LNCAP (cell line): ENCODE measurements around the gene ZSWIM4.

Source experiments
- CTCF ChIP-seq: fragments of 450-650 bp; IDR thresholded peaks from 2 replicates; pipeline ENCODE4 v1.5.1; 2017; ENCODE audit warnings: mild to moderate bottlenecking

ZSWIM4 gene

GRCh38 chr19:13808856-13809255 lies 13.6 kb downstream of the ZSWIM4 start:
- TF ChIP-seq CTCF, result no peak

DNA sequence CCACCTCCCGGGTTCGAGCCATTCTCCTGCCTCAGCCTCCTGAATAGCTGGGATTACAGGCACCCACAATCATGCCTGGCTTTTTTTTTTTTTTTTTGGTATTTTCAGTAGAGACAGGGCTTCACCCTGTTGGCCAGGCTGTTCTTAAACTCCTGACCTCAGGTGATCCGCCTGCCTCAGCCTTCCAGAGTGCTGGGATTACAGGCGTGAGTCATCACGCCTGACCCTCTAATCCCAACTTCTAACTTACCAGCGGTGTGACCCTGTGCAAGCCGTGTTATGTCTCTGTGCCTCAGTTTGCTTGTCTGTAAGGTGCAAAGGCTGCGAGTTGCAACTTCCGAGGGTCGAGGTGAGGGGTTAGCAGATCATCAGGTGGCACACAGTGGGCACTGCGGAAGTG lies 17.3 kb downstream of the ZSWIM4 start:
- no peak for TF ChIP-seq CTCF

GRCh38 chr19:13813147-13813546 lies 17.9 kb downstream of the ZSWIM4 start:
- no peak for TF ChIP-seq CTCF

GRCh38 chr19:13814550-13814949 lies 19.3 kb downstream of the ZSWIM4 start:
- TF ChIP-seq CTCF, result no peak

- TF ChIP-seq CTCF, result no peak
Measured at GRCh38 chr19:13817018-13817614, 21.9 kb downstream of the ZSWIM4 start.

DNA sequence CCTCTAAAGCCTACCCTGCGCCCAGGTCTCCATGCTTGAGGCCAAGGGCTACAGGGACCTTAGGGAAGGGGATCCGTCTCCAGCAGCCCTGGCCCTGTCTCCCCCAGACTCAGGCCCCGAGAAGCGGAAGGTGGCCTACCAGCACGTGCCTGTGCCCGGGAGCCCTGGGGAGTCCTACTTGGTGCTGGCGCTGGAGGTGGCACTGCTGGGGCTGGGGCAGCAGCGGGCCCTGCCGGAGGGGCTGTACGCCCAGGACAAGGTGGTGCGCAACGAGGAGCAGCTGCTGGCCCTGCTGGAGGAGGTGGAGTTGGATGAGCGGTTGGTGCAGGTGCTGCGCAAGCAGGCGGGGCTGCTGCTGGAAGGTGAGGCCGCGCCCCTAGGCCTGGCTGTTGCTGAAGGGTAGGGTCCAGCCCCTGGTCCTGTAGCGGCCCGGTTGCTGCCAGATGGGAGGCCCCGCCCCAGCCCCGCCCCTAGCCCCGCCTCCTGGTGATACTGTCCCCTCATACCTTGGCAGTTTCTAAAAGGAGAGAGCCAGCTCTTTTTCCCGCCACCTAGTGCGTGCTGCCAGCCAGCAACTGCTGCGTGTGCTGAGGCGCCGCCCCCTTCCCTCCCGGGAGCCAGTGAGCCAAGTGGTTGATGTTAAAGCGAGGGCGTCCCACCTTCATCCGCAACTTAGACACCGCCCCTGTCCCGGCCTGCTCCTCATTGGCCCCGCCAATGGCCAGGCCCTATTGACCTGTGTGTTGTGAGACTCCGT lies 22.6 kb downstream of the ZSWIM4 start:
- no peak for TF ChIP-seq CTCF

- TF ChIP-seq CTCF, result no peak
Measured at GRCh38 chr19:13819238-13819637, 24.0 kb downstream of the ZSWIM4 start.
